Measurements from ENCODE around the gene PPY. TPM values are rescaled to one million over a fixed set of nuclear protein-coding genes. Genes with fewer than 3 reads are reported as not detected.

The PPY gene
- total RNA-seq, 2 donors from 2014 or later = not detected

DNA sequence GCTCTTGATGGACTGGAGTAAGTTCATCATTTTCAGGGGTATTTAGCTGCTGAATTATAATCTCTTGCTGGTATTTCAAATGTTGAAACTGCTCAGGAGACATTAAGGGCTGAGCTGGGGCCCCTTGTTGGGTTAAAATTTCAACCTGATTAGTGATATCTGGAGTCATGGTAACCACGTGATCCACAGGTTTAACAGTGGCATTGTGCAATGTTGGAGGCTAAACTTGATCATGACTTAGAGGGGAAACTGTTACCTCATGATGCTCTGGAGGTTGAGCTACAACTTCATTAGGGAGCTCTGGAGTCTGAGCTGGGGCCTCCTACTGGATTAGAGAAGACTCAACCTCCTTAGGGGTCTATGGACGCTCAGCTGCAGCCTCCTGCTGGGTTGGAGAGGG is 17.7 kb downstream of the PPY start:
- no peak overlapping the region for H3K4me3 Mint-ChIP-seq
- H3K36me3 Mint-ChIP-seq (ENCODE audit: low read depth) = no peaks in the 10 kb centered on the region
- peaks cover 51% of the 10 kb centered on the region for H3K27me3 Mint-ChIP-seq (ENCODE audit: insufficient read depth)
- Histone ChIP-seq H3K4me3 (ENCODE audit: low read length) (no peak overlapping the region), H3K9ac (ENCODE audit: extremely low read depth, low read length, poor library complexity, severe bottlenecking) (no peak overlapping the region), H3K9me3 (ENCODE audit: control insufficient read depth, low read length) (no peaks in the 10 kb centered on the region), H3K4me1 (ENCODE audit: control insufficient read depth, insufficient read depth, low read length) (no peaks in the 10 kb centered on the region), H3K27ac (ENCODE audit: low read depth, low read length) (no peak overlapping the region), H3K36me3 (ENCODE audit: control insufficient read depth, insufficient read depth, low read length) (no peaks in the 10 kb centered on the region), H3K27me3 (ENCODE audit: control insufficient read depth, insufficient read depth, low read length, poor library complexity, severe bottlenecking) (peaks cover 41% of the 10 kb centered on the region)
- TF ChIP-seq, protein P1, sequence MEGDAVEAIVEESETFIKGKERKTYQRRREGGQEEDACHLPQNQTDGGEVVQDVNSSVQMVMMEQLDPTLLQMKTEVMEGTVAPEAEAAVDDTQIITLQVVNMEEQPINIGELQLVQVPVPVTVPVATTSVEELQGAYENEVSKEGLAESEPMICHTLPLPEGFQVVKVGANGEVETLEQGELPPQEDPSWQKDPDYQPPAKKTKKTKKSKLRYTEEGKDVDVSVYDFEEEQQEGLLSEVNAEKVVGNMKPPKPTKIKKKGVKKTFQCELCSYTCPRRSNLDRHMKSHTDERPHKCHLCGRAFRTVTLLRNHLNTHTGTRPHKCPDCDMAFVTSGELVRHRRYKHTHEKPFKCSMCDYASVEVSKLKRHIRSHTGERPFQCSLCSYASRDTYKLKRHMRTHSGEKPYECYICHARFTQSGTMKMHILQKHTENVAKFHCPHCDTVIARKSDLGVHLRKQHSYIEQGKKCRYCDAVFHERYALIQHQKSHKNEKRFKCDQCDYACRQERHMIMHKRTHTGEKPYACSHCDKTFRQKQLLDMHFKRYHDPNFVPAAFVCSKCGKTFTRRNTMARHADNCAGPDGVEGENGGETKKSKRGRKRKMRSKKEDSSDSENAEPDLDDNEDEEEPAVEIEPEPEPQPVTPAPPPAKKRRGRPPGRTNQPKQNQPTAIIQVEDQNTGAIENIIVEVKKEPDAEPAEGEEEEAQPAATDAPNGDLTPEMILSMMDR (conservative IDR thresholded peaks at IDR 0.05) = no peak
- H3K9me3 Mint-ChIP-seq = no peaks in the 10 kb centered on the region
- DNase-seq = no peak
- H3K4me1 Mint-ChIP-seq = peaks cover 5% of the 10 kb centered on the region
- 86 to 94% methylated on average over 2 of the region's 2 CpGs for WGBS, 2 experiments (ENCODE audit: insufficient coverage in 1 of 2, insufficient read length in 1 of 2)
- H3K27ac Mint-ChIP-seq = no peak overlapping the region

DNA sequence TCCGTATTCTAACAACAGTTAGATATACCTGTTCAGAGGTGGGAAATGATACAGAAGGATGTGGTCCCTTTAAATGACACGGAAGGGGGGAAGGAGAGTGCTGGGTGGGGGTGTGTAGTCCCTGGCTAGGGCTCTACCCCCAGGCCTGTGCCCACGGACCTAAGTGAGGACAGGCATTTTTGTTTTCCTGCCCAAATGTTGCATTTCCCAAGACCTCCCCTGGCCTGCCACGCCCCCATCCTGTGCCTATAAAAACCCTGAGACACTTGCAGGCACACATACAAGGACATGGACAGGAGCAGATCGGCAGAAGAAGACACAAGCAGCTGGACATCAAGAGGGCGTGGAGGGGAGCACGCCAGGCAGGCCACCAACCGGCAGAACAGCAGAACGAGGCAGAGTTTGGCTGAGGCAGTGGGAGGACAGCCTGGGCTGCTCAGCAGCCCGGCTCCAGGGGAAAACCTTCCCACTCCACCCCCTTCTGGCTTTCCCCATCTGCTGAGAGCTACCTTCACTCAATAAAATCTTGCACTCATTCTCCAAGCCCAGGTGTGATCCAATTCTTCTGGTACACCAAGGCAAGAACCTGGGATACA is 21.7 kb downstream of the PPY start:
- no peak overlapping the region for H3K27ac Mint-ChIP-seq
- 82 to 86% methylated on average over 7 to 10 of the region's 10 CpGs for WGBS, 2 experiments (ENCODE audit: insufficient coverage in 1 of 2, insufficient read length in 1 of 2)
- TF ChIP-seq, protein P1 (conservative IDR thresholded peaks at IDR 0.05) = no peak
- no peak for DNase-seq
- peaks cover 42% of the 10 kb centered on the region for H3K27me3 Mint-ChIP-seq (ENCODE audit: insufficient read depth)
- H3K36me3 Mint-ChIP-seq (ENCODE audit: low read depth) = no peaks in the 10 kb centered on the region
- Histone ChIP-seq H3K4me1 (ENCODE audit: control insufficient read depth, insufficient read depth, low read length) (peaks cover 7% of the 10 kb centered on the region), H3K9ac (ENCODE audit: extremely low read depth, low read length, poor library complexity, severe bottlenecking) (no peak overlapping the region), H3K36me3 (ENCODE audit: control insufficient read depth, insufficient read depth, low read length) (no peaks in the 10 kb centered on the region), H3K9me3 (ENCODE audit: control insufficient read depth, low read length) (peaks cover 6% of the 10 kb centered on the region), H3K27me3 (ENCODE audit: control insufficient read depth, insufficient read depth, low read length, poor library complexity, severe bottlenecking) (peaks cover 6% of the 10 kb centered on the region), H3K4me3 (ENCODE audit: low read length) (no peak overlapping the region), H3K27ac (ENCODE audit: low read depth, low read length) (no peak overlapping the region)
- no peaks in the 10 kb centered on the region for H3K9me3 Mint-ChIP-seq
- H3K4me3 Mint-ChIP-seq = no peak overlapping the region
- H3K4me1 Mint-ChIP-seq = peaks cover 18% of the 10 kb centered on the region

DNA sequence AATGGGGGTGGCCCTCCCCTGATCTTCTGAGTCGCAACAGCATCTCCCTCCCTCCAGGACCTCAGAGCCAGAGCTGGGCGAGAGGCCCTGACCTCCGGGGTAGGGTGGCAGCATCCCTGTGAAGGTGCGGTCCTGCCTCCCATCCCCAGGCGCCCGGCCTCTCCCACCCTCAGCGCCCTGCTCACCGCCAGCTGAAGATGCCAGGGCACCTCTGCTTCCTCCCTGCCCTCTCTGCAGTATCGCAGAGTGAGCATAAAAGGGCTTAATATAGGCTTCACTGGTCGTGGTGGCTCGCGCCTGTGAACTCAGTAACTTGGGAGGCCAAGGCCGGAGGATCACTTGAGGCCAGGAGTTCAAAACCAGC is 24.3 kb downstream of the PPY start:
- no peak overlapping the region for H3K4me3 ChIP-seq (ENCODE audit: low read length)
- H3K9me3 ChIP-seq (ENCODE audit: control insufficient read depth, low read length) = peaks cover 7% of the 10 kb centered on the region
- 91 to 94% methylated on average over 12 to 13 of the region's 13 CpGs for WGBS, 2 experiments (ENCODE audit: insufficient coverage in 1 of 2, insufficient read length in 1 of 2)
- no peaks in the 10 kb centered on the region for H3K36me3 ChIP-seq (ENCODE audit: control insufficient read depth, insufficient read depth, low read length)
- H3K9ac ChIP-seq (ENCODE audit: extremely low read depth, low read length, poor library complexity, severe bottlenecking) = no peak overlapping the region
- DNase-seq = no peak
- peaks cover 3% of the 10 kb centered on the region for H3K27me3 ChIP-seq (ENCODE audit: control insufficient read depth, insufficient read depth, low read length, poor library complexity, severe bottlenecking)
- no peaks in the 10 kb centered on the region for H3K36me3 Mint-ChIP-seq (ENCODE audit: low read depth)
- peaks cover 7% of the 10 kb centered on the region for H3K4me1 ChIP-seq (ENCODE audit: control insufficient read depth, insufficient read depth, low read length)
- TF ChIP-seq, protein P1 (conservative IDR thresholded peaks at IDR 0.05) = no peak
- no peak overlapping the region for H3K27ac Mint-ChIP-seq
- no peaks in the 10 kb centered on the region for H3K9me3 Mint-ChIP-seq
- H3K4me1 Mint-ChIP-seq = peaks cover 19% of the 10 kb centered on the region
- peaks cover 26% of the 10 kb centered on the region for H3K27me3 Mint-ChIP-seq (ENCODE audit: insufficient read depth)
- H3K27ac ChIP-seq (ENCODE audit: low read depth, low read length) = no peak overlapping the region
- no peak overlapping the region for H3K4me3 Mint-ChIP-seq

Data from endodermal cell (in vitro differentiated cells).